Right atrium auricular region (tissue), 2 donors: ENCODE results near the gene SSR1. TPM values are rescaled to one million over a fixed set of nuclear protein-coding genes. Genes with fewer than 3 reads are reported as not detected.
"Not testable (repeated sequence)": the region's sequence is repeated elsewhere in the genome, so short reads cannot be mapped to it uniquely, and the experiment has no call there.

Experiments used
- DNase-seq: peaks from one replicate; pipeline ENCODE4 v3.0.0-alpha.2; 2019; ENCODE audit warnings: low spot score
- H3K27ac ChIP-seq, 2 donors: fragments of 200-600 bp; sonication (generic); 1 replicate in 1 of 2; 2 replicates in 1 of 2; pipeline ENCODE4 v1.5.1; 2016 to 2019
- H3K27me3 ChIP-seq, 2 donors: fragments of 200-600 bp; sonication (generic); one replicate each; pipeline versions ENCODE4 v1.5.1 to v1.6.0; 2017 to 2019
- H3K36me3 ChIP-seq: fragments of 200-600 bp; sonication (generic); one replicate; pipeline ENCODE4 v1.5.1; 2016
- H3K4me1 ChIP-seq, 2 donors: fragments of 200-600 bp; sonication (generic); one replicate each; pipeline versions ENCODE4 v1.5.1 to v1.6.0; 2017 to 2019
- H3K4me3 ChIP-seq, 2 donors: fragments of 200-600 bp; sonication (generic); 1 replicate in 1 of 2; 2 replicates in 1 of 2; pipeline ENCODE4 v1.5.1; 2017 to 2019; ENCODE audit warnings: mild to moderate bottlenecking in 1 of 2, moderate library complexity in 1 of 2
- H3K9me3 ChIP-seq, 2 donors: fragments of 200-600 bp; sonication (generic); one replicate each; pipeline ENCODE4 v1.5.1; 2019
- total RNA-seq, 2 donors: library from RNA; depleted of rRNA; stranded (reverse); fragments of >200 nt; gene quantifications; one replicate each; pipeline ENCODE4 v1.1.0, GENCODE V29; 2016
- TF ChIP-seq, protein P1 (sequence below), 2 donors: fragments of 200-600 bp; sonication (generic); IDR thresholded peaks; one replicate each; pipeline ENCODE4 v1.5.1; 2019; ENCODE audit warnings: antibody characterized with exemption in 2 of 2

The SSR1 gene
- total RNA-seq, 2 donors from 2014 or later = 30.2 to 41.7 TPM

DNA sequence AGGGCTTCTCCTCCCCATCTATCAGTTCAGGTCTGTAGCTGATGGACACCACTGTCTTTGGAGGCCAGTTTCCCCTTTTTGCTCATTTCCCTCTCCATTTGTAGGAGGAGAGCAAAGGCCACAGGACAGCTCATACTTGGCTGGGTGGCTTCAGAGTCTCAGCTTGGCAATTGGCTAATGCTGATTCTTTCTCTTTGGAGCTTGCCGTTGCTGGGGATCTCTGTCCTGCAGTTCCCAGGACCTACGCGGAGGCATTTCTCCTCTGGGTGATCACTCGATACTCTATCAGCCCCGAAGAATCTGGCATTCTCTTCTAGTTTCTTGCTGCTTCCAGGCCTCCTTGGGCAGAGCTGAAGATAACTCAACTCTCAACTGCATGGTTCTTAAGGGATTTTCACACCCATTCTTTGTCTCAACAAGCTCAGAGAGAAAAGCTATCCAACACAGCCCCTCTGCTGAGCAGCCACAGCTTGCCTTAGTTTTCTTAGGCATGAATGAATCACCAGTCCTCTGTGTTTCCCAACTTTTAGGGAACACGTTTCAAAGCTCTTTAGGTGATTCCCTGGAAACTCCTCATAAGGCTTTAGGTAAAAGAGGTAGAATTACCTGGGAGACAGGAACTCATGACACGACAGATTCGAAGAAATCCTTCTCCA is 19.2 kb upstream of the SSR1 start:
- Histone ChIP-seq H3K9me3 (no peaks in the 10 kb centered on the region), H3K27me3 (no peaks in the 10 kb centered on the region), H3K4me3 (no peak overlapping the region), H3K27ac (no peak overlapping the region), H3K36me3 (no peaks in the 10 kb centered on the region), H3K4me1 (no peaks in the 10 kb centered on the region)
- no peak for DNase-seq
- TF ChIP-seq, protein P1, sequence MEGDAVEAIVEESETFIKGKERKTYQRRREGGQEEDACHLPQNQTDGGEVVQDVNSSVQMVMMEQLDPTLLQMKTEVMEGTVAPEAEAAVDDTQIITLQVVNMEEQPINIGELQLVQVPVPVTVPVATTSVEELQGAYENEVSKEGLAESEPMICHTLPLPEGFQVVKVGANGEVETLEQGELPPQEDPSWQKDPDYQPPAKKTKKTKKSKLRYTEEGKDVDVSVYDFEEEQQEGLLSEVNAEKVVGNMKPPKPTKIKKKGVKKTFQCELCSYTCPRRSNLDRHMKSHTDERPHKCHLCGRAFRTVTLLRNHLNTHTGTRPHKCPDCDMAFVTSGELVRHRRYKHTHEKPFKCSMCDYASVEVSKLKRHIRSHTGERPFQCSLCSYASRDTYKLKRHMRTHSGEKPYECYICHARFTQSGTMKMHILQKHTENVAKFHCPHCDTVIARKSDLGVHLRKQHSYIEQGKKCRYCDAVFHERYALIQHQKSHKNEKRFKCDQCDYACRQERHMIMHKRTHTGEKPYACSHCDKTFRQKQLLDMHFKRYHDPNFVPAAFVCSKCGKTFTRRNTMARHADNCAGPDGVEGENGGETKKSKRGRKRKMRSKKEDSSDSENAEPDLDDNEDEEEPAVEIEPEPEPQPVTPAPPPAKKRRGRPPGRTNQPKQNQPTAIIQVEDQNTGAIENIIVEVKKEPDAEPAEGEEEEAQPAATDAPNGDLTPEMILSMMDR (IDR thresholded peaks at IDR 0.05) = no peak

DNA sequence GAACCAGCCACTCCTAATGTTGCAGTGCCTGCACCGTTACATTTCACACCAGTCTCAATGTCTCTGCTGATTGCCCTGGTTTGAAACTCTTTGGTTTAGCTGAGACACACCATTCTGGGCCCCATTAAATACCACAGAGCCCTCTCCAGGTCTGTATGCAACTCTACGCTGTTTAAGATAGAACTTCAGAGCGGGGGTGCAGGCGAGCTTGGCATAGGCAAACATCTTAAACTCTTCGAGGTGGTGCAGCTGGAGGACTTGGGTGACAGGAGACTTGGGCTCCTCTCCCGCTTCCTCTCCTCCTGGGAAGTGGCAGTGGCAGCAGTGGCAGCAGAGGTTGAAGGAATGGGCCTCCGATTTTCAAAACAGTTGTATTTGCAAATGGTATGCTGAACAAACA is 18.5 kb upstream of the SSR1 start:
- H3K36me3 ChIP-seq = no peaks in the 10 kb centered on the region
- TF ChIP-seq, protein P1 (IDR thresholded peaks at IDR 0.05) = no peak
- no peak for DNase-seq

DNA sequence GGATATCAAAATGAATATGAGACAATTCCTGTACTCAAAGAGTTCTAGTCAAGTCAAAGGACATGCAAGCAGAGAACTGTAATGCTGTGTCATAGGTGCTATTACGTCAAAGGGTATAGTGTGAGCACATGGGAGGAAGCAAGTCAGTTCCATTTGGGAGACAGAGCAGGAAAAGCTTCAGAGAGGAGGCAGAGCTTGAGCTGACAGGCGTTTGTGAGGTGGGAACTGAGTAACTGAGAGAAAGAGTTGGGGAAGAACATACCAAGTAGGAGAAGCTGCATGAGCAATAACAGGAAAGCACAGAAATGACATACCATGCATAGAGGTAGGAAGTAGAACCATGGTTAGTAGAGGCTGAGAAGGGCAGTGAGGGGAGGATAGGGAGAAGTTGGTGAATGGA is 15.2 kb upstream of the SSR1 start:
- Histone ChIP-seq H3K36me3 (no peaks in the 10 kb centered on the region), H3K27ac (no peak overlapping the region), H3K9me3 (no peaks in the 10 kb centered on the region), H3K4me3 (no peak overlapping the region), H3K27me3 (no peaks in the 10 kb centered on the region), H3K4me1 (no peaks in the 10 kb centered on the region)
- TF ChIP-seq, protein P1 (IDR thresholded peaks at IDR 0.05) = no peak
- DNase-seq = no peak

More for the DNA sequence above, 18.5 kb upstream of the SSR1 start:
- no peaks in the 10 kb centered on the region for H3K4me1 ChIP-seq
- no peak overlapping the region for H3K27ac ChIP-seq
- no peaks in the 10 kb centered on the region for H3K9me3 ChIP-seq
- H3K4me3 ChIP-seq = no peak overlapping the region
- no peaks in the 10 kb centered on the region for H3K27me3 ChIP-seq

DNA sequence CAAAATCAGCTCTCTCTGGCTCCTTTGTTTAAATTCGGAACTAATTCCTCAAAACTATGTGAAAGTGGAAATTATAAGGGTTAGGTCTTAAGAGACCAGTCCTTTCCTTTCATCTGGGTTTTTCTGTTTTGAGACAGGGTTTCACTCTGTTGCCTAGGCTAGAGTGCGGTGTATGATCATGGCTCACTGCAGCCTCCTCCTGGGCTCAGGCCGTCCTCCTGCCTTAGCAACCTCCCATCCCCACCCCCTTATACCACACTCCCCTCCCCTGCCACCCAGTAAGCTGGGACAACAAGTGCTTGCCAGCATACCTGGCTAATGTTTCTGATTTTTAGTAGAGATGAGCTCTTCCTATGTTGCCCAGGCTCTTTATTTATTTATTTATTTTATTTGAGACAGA is 12.8 kb upstream of the SSR1 start:
- Histone ChIP-seq H3K4me3 (no peak overlapping the region), H3K36me3 (no peaks in the 10 kb centered on the region), H3K4me1 (no peaks in the 10 kb centered on the region), H3K27me3 (no peaks in the 10 kb centered on the region), H3K27ac (no peak overlapping the region), H3K9me3 (no peaks in the 10 kb centered on the region)
- TF ChIP-seq, protein P1 (IDR thresholded peaks at IDR 0.05) = no peak
- no peak for DNase-seq

DNA sequence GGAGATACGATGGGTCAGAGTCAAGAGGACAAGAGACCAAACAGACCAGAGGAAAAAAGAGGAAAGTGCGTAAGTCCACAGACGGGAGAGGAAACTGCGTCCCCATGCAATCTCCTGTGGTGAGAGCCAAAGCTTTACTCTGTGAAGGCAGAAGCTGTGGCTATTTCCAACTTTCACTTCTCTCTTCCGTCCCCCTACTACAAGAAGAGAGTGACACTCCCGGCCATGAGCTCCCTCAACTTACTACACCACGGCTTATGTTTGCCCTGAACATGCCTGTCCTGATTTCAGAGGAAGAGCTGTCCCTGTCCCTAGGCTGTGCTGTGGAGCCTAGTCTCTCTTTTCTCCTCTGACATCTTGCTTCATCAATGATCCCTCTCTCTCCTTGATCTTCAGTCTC is 11.5 kb upstream of the SSR1 start:
- no peak overlapping the region for H3K27ac ChIP-seq
- no peak overlapping the region for H3K4me3 ChIP-seq
- H3K36me3 ChIP-seq = no peaks in the 10 kb centered on the region
- H3K27me3 ChIP-seq = no peaks in the 10 kb centered on the region
- no peaks in the 10 kb centered on the region for H3K4me1 ChIP-seq
- no peaks in the 10 kb centered on the region for H3K9me3 ChIP-seq
- TF ChIP-seq, protein P1 (IDR thresholded peaks at IDR 0.05) = no peak
- DNase-seq = no peak

DNA sequence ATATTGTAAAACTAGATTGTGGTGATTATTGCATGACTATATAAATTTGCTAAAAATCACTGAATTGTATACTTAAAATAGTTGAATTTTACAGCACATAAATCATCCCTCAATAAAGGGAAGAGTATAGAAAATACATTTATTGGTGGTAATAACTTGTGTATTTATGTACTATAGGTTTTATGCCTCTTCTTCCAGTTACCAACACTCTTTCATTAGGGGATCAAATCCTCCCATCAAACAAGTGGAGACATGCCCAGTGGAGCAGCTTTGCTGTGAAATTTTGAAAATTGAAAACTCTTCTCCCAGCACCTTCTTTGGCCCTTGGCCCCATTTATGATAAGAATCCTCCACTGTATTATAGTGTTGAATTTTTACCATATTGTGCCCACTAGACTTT is 10.1 kb upstream of the SSR1 start:
- no peak for DNase-seq
- TF ChIP-seq, protein P1 (IDR thresholded peaks at IDR 0.05) = no peak
- Histone ChIP-seq H3K4me3 (no peak overlapping the region), H3K9me3 (no peaks in the 10 kb centered on the region), H3K4me1 (no peaks in the 10 kb centered on the region), H3K27ac (no peak overlapping the region), H3K36me3 (no peaks in the 10 kb centered on the region), H3K27me3 (no peaks in the 10 kb centered on the region)

DNA sequence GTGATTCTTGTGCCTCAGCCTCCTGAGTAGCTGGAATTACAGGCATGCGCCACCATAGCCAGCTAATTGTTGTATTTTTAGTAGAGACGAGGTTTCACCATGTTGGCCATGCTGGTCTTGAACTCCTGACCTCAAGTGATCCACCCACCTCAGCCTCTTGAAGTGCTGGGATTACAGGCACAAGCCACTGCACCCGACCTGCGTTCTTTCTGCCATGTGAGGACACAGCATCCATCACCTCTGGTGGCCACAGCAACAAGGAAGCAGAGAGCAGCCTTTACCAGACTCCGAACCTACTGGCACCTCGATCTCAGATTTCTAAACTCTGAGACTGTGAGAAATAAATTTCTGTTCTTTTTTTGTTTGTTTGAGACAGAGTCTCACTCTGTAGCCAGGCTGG is 8.9 kb upstream of the SSR1 start:
- H3K9me3 ChIP-seq, DNase-seq, H3K36me3 ChIP-seq, H3K4me3 ChIP-seq, H3K4me1 ChIP-seq, H3K27me3 ChIP-seq, H3K27ac ChIP-seq: not testable (repeated sequence)

DNA sequence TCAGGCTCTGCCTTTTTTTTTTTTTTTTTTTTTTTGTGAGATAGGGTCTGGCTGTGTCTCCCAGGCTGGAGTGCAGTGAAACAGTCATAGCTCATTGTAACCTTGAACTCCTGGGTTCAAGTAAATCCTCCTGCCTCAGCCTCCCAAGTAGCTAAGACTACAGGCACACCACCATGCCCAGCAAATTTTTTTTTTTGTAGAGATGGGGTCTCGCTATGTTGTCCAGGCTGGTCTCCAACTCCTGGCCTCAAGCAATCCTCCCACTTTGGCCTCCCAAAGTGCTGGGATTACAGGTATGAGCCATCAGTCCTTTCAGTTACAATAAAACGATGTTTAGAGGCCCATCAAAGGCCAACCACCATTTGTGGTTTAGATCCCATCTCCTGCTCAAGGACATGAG is 6.4 kb upstream of the SSR1 start:
- H3K4me3 ChIP-seq, H3K4me1 ChIP-seq, H3K27me3 ChIP-seq, H3K36me3 ChIP-seq, DNase-seq, H3K27ac ChIP-seq, H3K9me3 ChIP-seq: not testable (repeated sequence)
